DND-41 (cell line): ENCODE measurements around the gene SULF2.

Experiments used
- ATAC-seq: fragments of 200-7000 bp; cut with Tn5 transposase; 3 replicates; pipeline ENCODE4 v1.9.1; 2021; ENCODE audit warnings: low read depth; ENCODE audit not compliant: insufficient read depth
- DNase-seq: peaks from one replicate; pipeline ENCODE4 v3.0.0-alpha.2; 2020
- H2AFZ ChIP-seq: 2 replicates; pipeline ENCODE4 v1.6.0; 2012; ENCODE audit warnings: low read depth, low read length
- H3K27ac ChIP-seq: 2 replicates; pipeline ENCODE4 v1.5.1; 2012; ENCODE audit warnings: low read length, inconsistent platforms
- H3K27me3 ChIP-seq: fragments of 200-600 bp; sonication (generic); 2 replicates; pipeline ENCODE4 v1.6.0; 2012; ENCODE audit warnings: low read length, mild to moderate bottlenecking, inconsistent platforms; ENCODE audit not compliant: insufficient read depth, poor library complexity
- H3K36me3 ChIP-seq: 2 replicates; pipeline ENCODE4 v1.5.1; 2012; ENCODE audit warnings: low read length, inconsistent platforms; ENCODE audit not compliant: insufficient read depth
- H3K4me1 ChIP-seq: 2 replicates; pipeline ENCODE4 v1.5.1; 2012; ENCODE audit warnings: mild to moderate bottlenecking, low read length; ENCODE audit not compliant: insufficient read depth
- H3K4me2 ChIP-seq: 2 replicates; pipeline ENCODE4 v1.6.0; 2012; ENCODE audit warnings: mild to moderate bottlenecking, moderate library complexity, low read length, inconsistent platforms; ENCODE audit not compliant: insufficient read depth
- H3K4me3 ChIP-seq, 2 experiments: fragments of 200-600 bp in 1 of 2; shearing (Covaris generic) in 1 of 2; 2 replicates each; pipeline ENCODE4 v1.5.1; 2012 to 2016; ENCODE audit warnings: inconsistent platforms in 2 of 2, low read length in 2 of 2, mild to moderate bottlenecking in 2 of 2, low read depth in 1 of 2, moderate library complexity in 1 of 2
- H3K79me2 ChIP-seq: 2 replicates; pipeline ENCODE4 v1.6.0; 2012; ENCODE audit warnings: low read length, inconsistent platforms; ENCODE audit not compliant: insufficient read depth
- H3K9ac ChIP-seq: 2 replicates; pipeline ENCODE4 v1.6.0; 2012; ENCODE audit warnings: low read depth, mild to moderate bottlenecking, inconsistent platforms, low read length, moderate library complexity
- H3K9me3 ChIP-seq: 2 replicates; pipeline ENCODE4 v1.5.1; 2012; ENCODE audit warnings: low read length, moderate library complexity, mild to moderate bottlenecking, inconsistent platforms; ENCODE audit not compliant: insufficient read depth, severe bottlenecking
- H4K20me1 ChIP-seq: 2 replicates; pipeline ENCODE4 v1.6.0; 2012; ENCODE audit warnings: low read length; ENCODE audit not compliant: insufficient read depth
- CTCF ChIP-seq: IDR thresholded peaks from 2 replicates; pipeline ENCODE4 v1.5.1; 2012; ENCODE audit warnings: borderline replicate concordance, low read length, moderate library complexity, mild to moderate bottlenecking; ENCODE audit not compliant: poor library complexity, severe bottlenecking; ENCODE audit errors: extremely low read depth
- EZH2 ChIP-seq: IDR thresholded peaks from 3 replicates; pipeline ENCODE4 v1.6.1; 2012; ENCODE audit warnings: borderline replicate concordance, low read depth, mild to moderate bottlenecking, moderate library complexity, low read length, inconsistent platforms; ENCODE audit not compliant: severe bottlenecking

SULF2 gene

DNA sequence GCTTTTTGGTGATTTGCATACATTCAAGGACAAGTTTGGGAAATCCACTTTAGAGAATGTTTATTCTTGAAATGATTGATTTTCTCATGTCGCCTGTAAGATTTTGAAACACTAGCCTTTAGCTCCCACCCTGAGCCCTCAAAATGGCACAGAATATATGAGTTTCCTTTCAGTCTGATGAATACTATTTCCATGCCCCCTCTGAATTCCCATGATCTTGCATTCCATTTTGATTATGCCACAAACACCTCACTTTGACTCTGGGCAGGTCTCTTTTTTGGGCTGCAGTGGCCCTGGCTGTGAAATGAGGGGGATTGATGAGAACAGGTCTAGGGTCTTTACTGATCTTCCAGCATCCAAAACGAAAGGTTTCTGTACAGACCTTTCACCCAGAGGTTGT is 50.4 kb downstream of the SULF2 start:
- no peak for TF ChIP-seq EZH2
- no peak for TF ChIP-seq CTCF
- H3K4me1 ChIP-seq = no peaks in the 10 kb centered on the region
- no peak for ATAC-seq
- H3K4me3 ChIP-seq = no peak overlapping the region
- DNase-seq = no peak
- no peak overlapping the region for H3K4me2 ChIP-seq
- H3K36me3 ChIP-seq = no peaks in the 10 kb centered on the region
- H3K9me3 ChIP-seq = no peaks in the 10 kb centered on the region
- H3K9ac ChIP-seq = no peak overlapping the region
- 0 out of 2 replicates have a peak, but pooled peaks cover 3% of the 10 kb centered on the region for H4K20me1 ChIP-seq
- H3K79me2 ChIP-seq = no peaks in the 10 kb centered on the region
- H3K27me3 ChIP-seq = no peaks in the 10 kb centered on the region
- H3K27ac ChIP-seq = no peak overlapping the region
- no peak overlapping the region for H2AFZ ChIP-seq

- Histone ChIP-seq H3K9ac (no peak overlapping the region), H3K36me3 (no peaks in the 10 kb centered on the region), H2AFZ (no peak overlapping the region), H3K9me3 (no peaks in the 10 kb centered on the region), H3K4me3 (no peak overlapping the region), H4K20me1 (0 out of 2 replicates have a peak, but pooled peaks cover 3% of the 10 kb centered on the region), H3K79me2 (no peaks in the 10 kb centered on the region), H3K27me3 (no peaks in the 10 kb centered on the region), H3K4me1 (no peaks in the 10 kb centered on the region), H3K4me2 (no peak overlapping the region), H3K27ac (no peak overlapping the region)
- DNase-seq (no peak), ATAC-seq (no peak)
- TF ChIP-seq CTCF (no peak), EZH2 (no peak)
Observed at GRCh38 chr20:47733892-47734291, 51.4 kb downstream of the SULF2 start.

DNA sequence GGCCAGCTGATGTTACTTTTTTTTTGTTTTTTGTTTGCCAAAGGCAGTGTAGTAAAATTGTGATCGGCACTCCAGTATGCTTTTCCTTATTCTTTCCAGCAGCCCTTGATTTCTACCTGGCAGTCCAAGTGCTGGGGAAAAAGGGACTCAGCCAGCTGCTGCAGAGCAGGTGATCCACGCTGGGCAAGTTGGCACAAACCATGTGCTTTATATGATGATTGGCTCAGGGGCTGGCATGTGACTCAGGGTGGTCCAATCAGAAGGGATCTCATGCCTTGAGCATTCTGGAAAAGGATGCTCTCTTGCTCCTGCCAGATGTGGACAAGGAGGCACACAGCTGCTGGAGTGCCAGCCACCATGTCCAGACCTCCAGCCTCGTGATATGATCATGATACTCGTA is 54.5 kb downstream of the SULF2 start:
- Histone ChIP-seq H2AFZ (no peak overlapping the region), H3K36me3 (no peaks in the 10 kb centered on the region)

More for the DNA sequence above, 54.5 kb downstream of the SULF2 start:
- Histone ChIP-seq H3K9me3 (no peaks in the 10 kb centered on the region), H3K27me3 (no peaks in the 10 kb centered on the region), H3K27ac (no peak overlapping the region), H3K4me3 (no peak overlapping the region), H3K4me1 (peaks cover 12% of the 10 kb centered on the region), H3K4me2 (no peak overlapping the region), H4K20me1 (no peaks in the 10 kb centered on the region), H3K79me2 (no peaks in the 10 kb centered on the region), H3K9ac (no peak overlapping the region)
- no peak for TF ChIP-seq CTCF
- DNase-seq = no peak
- no peak for ATAC-seq
